C4-2B (cell line): ENCODE data around the gene NFASC.

Experiments
- ZFX ChIP-seq: fragments of 450-650 bp; IDR thresholded peaks from 2 replicates; pipeline ENCODE4 v1.6.1; 2017
- TF ChIP-seq, protein P1 (sequence below): fragments of 450-650 bp; conservative IDR thresholded peaks from 2 replicates; pipeline ENCODE4 v1.5.1; 2017; ENCODE audit warnings: mild to moderate bottlenecking

DNA sequence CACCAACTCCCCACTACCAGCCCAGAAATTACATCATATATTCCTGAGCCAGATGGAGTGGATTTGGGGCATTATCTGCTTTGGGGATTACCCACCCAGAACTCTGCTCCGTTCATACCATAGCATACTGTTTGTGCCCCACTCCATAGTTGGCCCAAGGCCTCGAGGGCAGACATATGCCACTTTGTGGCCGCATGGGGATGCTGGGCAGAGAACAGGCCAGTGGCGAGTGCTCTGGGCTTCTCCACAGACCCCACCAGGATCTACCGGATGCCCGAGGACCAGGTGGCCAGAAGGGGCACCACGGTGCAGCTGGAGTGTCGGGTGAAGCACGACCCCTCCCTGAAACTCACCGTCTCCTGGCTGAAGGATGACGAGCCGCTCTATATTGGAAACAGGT lies 104.4 kb downstream of the NFASC start:
- TF ChIP-seq, protein P1, sequence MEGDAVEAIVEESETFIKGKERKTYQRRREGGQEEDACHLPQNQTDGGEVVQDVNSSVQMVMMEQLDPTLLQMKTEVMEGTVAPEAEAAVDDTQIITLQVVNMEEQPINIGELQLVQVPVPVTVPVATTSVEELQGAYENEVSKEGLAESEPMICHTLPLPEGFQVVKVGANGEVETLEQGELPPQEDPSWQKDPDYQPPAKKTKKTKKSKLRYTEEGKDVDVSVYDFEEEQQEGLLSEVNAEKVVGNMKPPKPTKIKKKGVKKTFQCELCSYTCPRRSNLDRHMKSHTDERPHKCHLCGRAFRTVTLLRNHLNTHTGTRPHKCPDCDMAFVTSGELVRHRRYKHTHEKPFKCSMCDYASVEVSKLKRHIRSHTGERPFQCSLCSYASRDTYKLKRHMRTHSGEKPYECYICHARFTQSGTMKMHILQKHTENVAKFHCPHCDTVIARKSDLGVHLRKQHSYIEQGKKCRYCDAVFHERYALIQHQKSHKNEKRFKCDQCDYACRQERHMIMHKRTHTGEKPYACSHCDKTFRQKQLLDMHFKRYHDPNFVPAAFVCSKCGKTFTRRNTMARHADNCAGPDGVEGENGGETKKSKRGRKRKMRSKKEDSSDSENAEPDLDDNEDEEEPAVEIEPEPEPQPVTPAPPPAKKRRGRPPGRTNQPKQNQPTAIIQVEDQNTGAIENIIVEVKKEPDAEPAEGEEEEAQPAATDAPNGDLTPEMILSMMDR = no peak
- TF ChIP-seq ZFX = no peak
